PC-3 (cell line): ENCODE results near the gene KIF15. TPM values are rescaled to one million over a fixed set of nuclear protein-coding genes. Genes with fewer than 3 reads are reported as not detected.

Experiments
- ATAC-seq: fragments of 200-7000 bp; cut with Tn5 transposase; 2 replicates; pipeline ENCODE4 v1.9.1; 2020; ENCODE audit warnings: mild to moderate bottlenecking, moderate library complexity
- BruUV-seq: library from RNA; stranded (reverse); fragments of 400-500 nt; replicated peaks from 2 replicates; lab custom pipeline; 2021; lab: Mats Ljungman, UMichigan
- CTCF ChIA-PET: fragments of 300-600 bp; sonication (Branson Sonifier 250); formaldehyde crosslinking; loops from one replicate; lab custom pipeline; 2022; ENCODE audit warnings: antibody characterized with exemption; lab: Charles Lee
- POLR2A ChIA-PET: fragments of 300-600 bp; sonication (Branson Sonifier 250); formaldehyde crosslinking; loops from one replicate; lab custom pipeline; 2022; ENCODE audit warnings: antibody characterized with exemption; ENCODE audit not compliant: unreplicated experiment; lab: Charles Lee
- DNase-seq: peaks from one replicate; pipeline ENCODE4 v3.0.0-alpha.2; 2015
- H2AFZ ChIP-seq: fragments of 300-600 bp; sonication (generic); 2 replicates; pipeline ENCODE4 v1.6.0; 2016; ENCODE audit warnings: antibody characterized with exemption, low read length
- H3F3A ChIP-seq: fragments of 300-600 bp; sonication (generic); one replicate; pipeline ENCODE4 v1.6.0; 2017; ENCODE audit warnings: antibody characterized with exemption, low read length, control low read depth, mild to moderate bottlenecking; ENCODE audit not compliant: unreplicated experiment
- H3K27ac ChIP-seq: fragments of 300-600 bp; sonication (generic); 2 replicates; pipeline ENCODE4 v1.5.1; 2016; ENCODE audit warnings: mild to moderate bottlenecking, low read length
- H3K27me3 ChIP-seq: fragments of 300-600 bp; sonication (generic); 2 replicates; pipeline ENCODE4 v1.6.1; 2016; ENCODE audit warnings: low read length, mixed read lengths
- H3K36me3 ChIP-seq: fragments of 300-600 bp; sonication (generic); 2 replicates; pipeline ENCODE4 v1.6.1; 2016; ENCODE audit warnings: low read depth, mixed run types, low read length, mixed read lengths
- H3K4me1 ChIP-seq: fragments of 300-600 bp; sonication (generic); 2 replicates; pipeline ENCODE4 v1.5.1; 2016; ENCODE audit warnings: low read length; ENCODE audit not compliant: insufficient read depth
- H3K4me2 ChIP-seq: fragments of 300-600 bp; sonication (generic); 2 replicates; pipeline ENCODE4 v1.6.0; 2016; ENCODE audit warnings: low read length
- H3K4me3 ChIP-seq: fragments of 300-600 bp; sonication (generic); 2 replicates; pipeline ENCODE4 v1.5.1; 2016; ENCODE audit warnings: mild to moderate bottlenecking, low read length, mixed read lengths
- H3K79me2 ChIP-seq: fragments of 300-600 bp; sonication (generic); 2 replicates; pipeline ENCODE4 v1.6.1; 2017; ENCODE audit warnings: low read length, mixed read lengths
- H3K9ac ChIP-seq: fragments of 300-600 bp; sonication (generic); 2 replicates; pipeline ENCODE4 v1.6.0; 2016; ENCODE audit warnings: mild to moderate bottlenecking, low read length
- H3K9me2 ChIP-seq: fragments of 300-600 bp; sonication (generic); replicated peaks from 2 replicates; pipeline ENCODE4 v1.6.1; 2016; ENCODE audit warnings: mixed run types, low read length, mixed read lengths
- H3K9me3 ChIP-seq: fragments of 300-600 bp; sonication (generic); 2 replicates; pipeline ENCODE4 v1.6.1; 2016; ENCODE audit warnings: low read length, mixed read lengths
- H4K20me1 ChIP-seq: fragments of 300-600 bp; sonication (generic); 2 replicates; pipeline ENCODE4 v1.6.1; 2016; ENCODE audit warnings: low read length, mixed read lengths
- CTCF ChIP-seq: fragments of 300-600 bp; sonication (generic); conservative IDR thresholded peaks from 2 replicates; pipeline ENCODE4 v1.5.1; 2017; ENCODE audit warnings: antibody characterized with exemption, low read depth, mild to moderate bottlenecking, low read length
- EZH2 ChIP-seq: fragments of 300-600 bp; sonication (generic); IDR thresholded peaks from one replicate; pipeline ENCODE4 v1.6.1; 2017; ENCODE audit warnings: antibody characterized with exemption, mild to moderate bottlenecking, low read length; ENCODE audit not compliant: unreplicated experiment
- EZH2phosphoT487 ChIP-seq: fragments of 300-600 bp; sonication (generic); IDR thresholded peaks from 2 replicates; pipeline ENCODE4 v1.6.1; 2018; ENCODE audit warnings: mild to moderate bottlenecking, antibody characterized with exemption, low read length, borderline replicate concordance
- intact Hi-C: fragments of 100-400 bp; cut with micrococcal nuclease; formaldehyde crosslinking; loops from 2 replicates; pipeline ENCODE4 v1.9.0; 2023
- total RNA-seq: library from RNA; depleted of rRNA; stranded (reverse); fragments of >200 nt; gene quantifications from 2 replicates; pipeline ENCODE4 v1.2.3, GENCODE V29; 2014

Gene KIF15
- total RNA-seq, 1 experiment from 2014 or later, result 19.1 TPM

GRCh38 chr3:44762690-44763089 is 1.1 kb downstream of the KIF15 start:
- ATAC-seq, result no peak
- Histone ChIP-seq H2AFZ (peak overlapping the region; percentile 95), H3K27me3 (no peaks in the 10 kb centered on the region), H3K9ac (peak overlapping the region; percentile 83), H3K36me3 (peaks cover 61% of the 10 kb centered on the region), H4K20me1 (no peaks in the 10 kb centered on the region), H3K9me3 (peaks cover 41% of the 10 kb centered on the region; the same call in 1 of the 2 replicates), H3F3A (no peaks in the 10 kb centered on the region), H3K4me2 (peak overlapping the region; percentile 88), H3K79me2 (peaks cover 78% of the 10 kb centered on the region), H3K9me2 (no peaks in the 10 kb centered on the region), H3K27ac (no peak overlapping the region), H3K4me3 (peak overlapping the region; percentile 76), H3K4me1 (peaks cover 7% of the 10 kb centered on the region)
- POLR2A ChIA-PET, result interaction anchor here (0.5 kb wide), 1 partner anchor 9 kb away, joined by 3 read pairs; no protein-coding TSS in a partner anchor
- intact Hi-C loops, result loop anchor here (2.0 to 5.0 kb wide), 4 partner anchors 120 to 440 kb away; no protein-coding TSS in a partner anchor
- no TSS peak for BruUV-seq
- CTCF ChIA-PET, result interaction anchor here (0.7 kb wide), 1 partner anchor 96 kb away, joined by 10 read pairs; no protein-coding TSS in a partner anchor
- DNase-seq, result no peak
- TF ChIP-seq CTCF (no peak), EZH2 (no peak), EZH2phosphoT487 (no peak)

DNA sequence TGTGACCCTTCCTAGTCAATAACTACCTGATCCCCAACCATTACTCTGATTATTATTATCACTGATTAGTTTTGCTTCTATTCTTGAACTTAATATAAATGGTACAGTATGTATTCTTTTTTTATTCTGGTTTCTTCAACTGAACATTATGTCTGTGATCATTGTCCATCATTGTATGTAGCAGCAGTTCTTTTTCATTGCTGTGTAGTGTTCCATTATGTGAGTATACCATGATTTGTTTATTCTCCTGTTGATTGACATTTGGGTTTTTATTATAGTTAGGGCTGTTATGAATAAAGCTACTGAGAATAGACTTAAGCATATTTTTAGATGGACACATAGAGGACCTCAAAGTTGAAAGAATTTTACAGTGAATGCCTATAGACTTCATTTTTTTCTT is 2.7 kb downstream of the KIF15 start:
- ATAC-seq, result no peak
- intact Hi-C loops, result loop anchor here (5.0 kb wide), 2 partner anchors 118 to 442 kb away; no protein-coding TSS in a partner anchor
- ChIA-PET POLR2A (no interaction called here), CTCF (no interaction called here)
- no peak for TF ChIP-seq EZH2
- TF ChIP-seq CTCF, result no peak
- no peak for TF ChIP-seq EZH2phosphoT487
- no peak overlapping the region for H3K27ac ChIP-seq
- H2AFZ ChIP-seq, result no peak overlapping the region
- H3K36me3 ChIP-seq, result peaks cover 57% of the 10 kb centered on the region
- H3K9me2 ChIP-seq, result no peaks in the 10 kb centered on the region
- H3K79me2 ChIP-seq, result peaks cover 83% of the 10 kb centered on the region
- H3K9ac ChIP-seq, result no peak overlapping the region
- H3F3A ChIP-seq, result no peaks in the 10 kb centered on the region
- DNase-seq, result no peak
- peaks cover 26% of the 10 kb centered on the region; the same call in 1 of the 2 replicates for H3K9me3 ChIP-seq
- H3K4me3 ChIP-seq, result no peak overlapping the region; the same call in 1 of the 2 replicates
- no peaks in the 10 kb centered on the region for H3K27me3 ChIP-seq
- no peaks in the 10 kb centered on the region for H4K20me1 ChIP-seq
- BruUV-seq, result no TSS peak
- H3K4me1 ChIP-seq, result peaks cover 7% of the 10 kb centered on the region
- no peak overlapping the region for H3K4me2 ChIP-seq

- ChIA-PET POLR2A (interaction anchor here (0.5 to 0.6 kb wide), 2 partner anchors 9 to 727 kb away, joined by 3 read pairs; no protein-coding TSS in a partner anchor), CTCF (no interaction called here)
- peaks cover 77% of the 10 kb centered on the region for H3K36me3 ChIP-seq
- no peak overlapping the region for H3K9ac ChIP-seq
- H2AFZ ChIP-seq, result no peak overlapping the region
- no peaks in the 10 kb centered on the region for H3K4me1 ChIP-seq
- no peaks in the 10 kb centered on the region for H4K20me1 ChIP-seq
- H3K4me3 ChIP-seq, result no peak overlapping the region
- no peaks in the 10 kb centered on the region for H3K27me3 ChIP-seq
- H3K4me2 ChIP-seq, result no peak overlapping the region
- peaks cover 29% of the 10 kb centered on the region for H3K9me3 ChIP-seq
- DNase-seq (no peak), ATAC-seq (no peak)
- BruUV-seq, result no TSS peak
- no peak for TF ChIP-seq EZH2phosphoT487
- TF ChIP-seq EZH2, result no peak
- TF ChIP-seq CTCF, result no peak
- H3K27ac ChIP-seq, result no peak overlapping the region
- H3K9me2 ChIP-seq, result no peaks in the 10 kb centered on the region
- peaks cover 62% of the 10 kb centered on the region for H3K79me2 ChIP-seq
- no peaks in the 10 kb centered on the region for H3F3A ChIP-seq
- intact Hi-C loops, result no loop called here
Observed at GRCh38 chr3:44771424-44772098, 10.0 kb downstream of the KIF15 start.
